Measurements from ENCODE around the gene F12. TPM values are rescaled to one million over a fixed set of nuclear protein-coding genes. Genes with fewer than 3 reads are reported as not detected.

F12 gene
- total RNA-seq, 2 donors from 2014 or later = 0.95 to 2.9 TPM

- no peaks in the 10 kb centered on the region for H3K9me3 Mint-ChIP-seq
- DNase-seq = no peak
- Histone ChIP-seq H3K4me1 (ENCODE audit: control insufficient read depth, insufficient read depth, low read length) (peaks cover 3% of the 10 kb centered on the region), H3K27me3 (ENCODE audit: control insufficient read depth, insufficient read depth, low read length, poor library complexity, severe bottlenecking) (no peaks in the 10 kb centered on the region), H3K9ac (ENCODE audit: extremely low read depth, low read length, poor library complexity, severe bottlenecking) (no peak overlapping the region), H3K9me3 (ENCODE audit: control insufficient read depth, low read length) (no peaks in the 10 kb centered on the region), H3K36me3 (ENCODE audit: control insufficient read depth, insufficient read depth, low read length) (peaks cover 24% of the 10 kb centered on the region), H3K4me3 (ENCODE audit: low read length) (no peak overlapping the region), H3K27ac (ENCODE audit: low read depth, low read length) (no peak overlapping the region)
- no peak overlapping the region for H3K4me3 Mint-ChIP-seq
- peaks cover 43% of the 10 kb centered on the region for H3K36me3 Mint-ChIP-seq (ENCODE audit: low read depth)
- TF ChIP-seq, protein P1, sequence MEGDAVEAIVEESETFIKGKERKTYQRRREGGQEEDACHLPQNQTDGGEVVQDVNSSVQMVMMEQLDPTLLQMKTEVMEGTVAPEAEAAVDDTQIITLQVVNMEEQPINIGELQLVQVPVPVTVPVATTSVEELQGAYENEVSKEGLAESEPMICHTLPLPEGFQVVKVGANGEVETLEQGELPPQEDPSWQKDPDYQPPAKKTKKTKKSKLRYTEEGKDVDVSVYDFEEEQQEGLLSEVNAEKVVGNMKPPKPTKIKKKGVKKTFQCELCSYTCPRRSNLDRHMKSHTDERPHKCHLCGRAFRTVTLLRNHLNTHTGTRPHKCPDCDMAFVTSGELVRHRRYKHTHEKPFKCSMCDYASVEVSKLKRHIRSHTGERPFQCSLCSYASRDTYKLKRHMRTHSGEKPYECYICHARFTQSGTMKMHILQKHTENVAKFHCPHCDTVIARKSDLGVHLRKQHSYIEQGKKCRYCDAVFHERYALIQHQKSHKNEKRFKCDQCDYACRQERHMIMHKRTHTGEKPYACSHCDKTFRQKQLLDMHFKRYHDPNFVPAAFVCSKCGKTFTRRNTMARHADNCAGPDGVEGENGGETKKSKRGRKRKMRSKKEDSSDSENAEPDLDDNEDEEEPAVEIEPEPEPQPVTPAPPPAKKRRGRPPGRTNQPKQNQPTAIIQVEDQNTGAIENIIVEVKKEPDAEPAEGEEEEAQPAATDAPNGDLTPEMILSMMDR (conservative IDR thresholded peaks at IDR 0.05) = no peak
- H3K4me1 Mint-ChIP-seq = no peaks in the 10 kb centered on the region
- no peak overlapping the region for H3K27ac Mint-ChIP-seq
- H3K27me3 Mint-ChIP-seq (ENCODE audit: insufficient read depth) = peaks cover 4% of the 10 kb centered on the region
- 90 to 96% methylated on average over 4 of the region's 4 CpGs for WGBS, 2 experiments (ENCODE audit: insufficient coverage in 1 of 2, insufficient read length in 1 of 2)
These were observed 30.2 kb upstream of the F12 start for GRCh38 chr5:177439518-177440053.

GRCh38 chr5:177438468-177438867, 29.1 kb upstream of the F12 start:
- no peaks in the 10 kb centered on the region for H3K4me1 ChIP-seq (ENCODE audit: control insufficient read depth, insufficient read depth, low read length)
- no peaks in the 10 kb centered on the region for H3K27me3 ChIP-seq (ENCODE audit: control insufficient read depth, insufficient read depth, low read length, poor library complexity, severe bottlenecking)
- H3K36me3 ChIP-seq (ENCODE audit: control insufficient read depth, insufficient read depth, low read length) = peaks cover 35% of the 10 kb centered on the region
- 94 to 96% methylated on average over 5 to 10 of the region's 10 CpGs for WGBS, 2 experiments (ENCODE audit: insufficient coverage in 1 of 2, insufficient read length in 1 of 2)
- TF ChIP-seq, protein P1 (conservative IDR thresholded peaks at IDR 0.05) = no peak
- Mint-ChIP-seq H3K36me3 (ENCODE audit: low read depth) (peaks cover 46% of the 10 kb centered on the region), H3K9me3 (no peaks in the 10 kb centered on the region), H3K27me3 (ENCODE audit: insufficient read depth) (no peaks in the 10 kb centered on the region), H3K4me3 (no peak overlapping the region), H3K4me1 (no peaks in the 10 kb centered on the region), H3K27ac (no peak overlapping the region)
- no peak overlapping the region for H3K4me3 ChIP-seq (ENCODE audit: low read length)
- H3K9ac ChIP-seq (ENCODE audit: extremely low read depth, low read length, poor library complexity, severe bottlenecking) = no peak overlapping the region
- H3K9me3 ChIP-seq (ENCODE audit: control insufficient read depth, low read length) = no peaks in the 10 kb centered on the region
- no peak for DNase-seq
- no peak overlapping the region for H3K27ac ChIP-seq (ENCODE audit: low read depth, low read length)

- H3K27ac ChIP-seq (ENCODE audit: low read depth, low read length) = no peak overlapping the region
- no peaks in the 10 kb centered on the region for H3K27me3 Mint-ChIP-seq (ENCODE audit: insufficient read depth)
- no peak for DNase-seq
- 88 to 95% methylated on average over 3 to 4 of the region's 4 CpGs for WGBS, 2 experiments (ENCODE audit: insufficient coverage in 1 of 2, insufficient read length in 1 of 2)
- no peaks in the 10 kb centered on the region for H3K9me3 Mint-ChIP-seq
- no peaks in the 10 kb centered on the region for H3K4me1 Mint-ChIP-seq
- H3K27ac Mint-ChIP-seq = no peak overlapping the region
- no peaks in the 10 kb centered on the region for H3K9me3 ChIP-seq (ENCODE audit: control insufficient read depth, low read length)
- no peaks in the 10 kb centered on the region for H3K27me3 ChIP-seq (ENCODE audit: control insufficient read depth, insufficient read depth, low read length, poor library complexity, severe bottlenecking)
- no peaks in the 10 kb centered on the region for H3K4me1 ChIP-seq (ENCODE audit: control insufficient read depth, insufficient read depth, low read length)
- peaks cover 49% of the 10 kb centered on the region for H3K36me3 Mint-ChIP-seq (ENCODE audit: low read depth)
- H3K4me3 Mint-ChIP-seq = no peak overlapping the region
- TF ChIP-seq, protein P1 (conservative IDR thresholded peaks at IDR 0.05) = no peak
- H3K4me3 ChIP-seq (ENCODE audit: low read length) = no peak overlapping the region
- no peak overlapping the region for H3K9ac ChIP-seq (ENCODE audit: extremely low read depth, low read length, poor library complexity, severe bottlenecking)
- peaks cover 35% of the 10 kb centered on the region for H3K36me3 ChIP-seq (ENCODE audit: control insufficient read depth, insufficient read depth, low read length)
These were observed 28.3 kb upstream of the F12 start for GRCh38 chr5:177437623-177438022.
